IMR-90 (cell line): ENCODE measurements around the gene KAT2B. TPM values are rescaled to one million over a fixed set of nuclear protein-coding genes. Genes with fewer than 3 reads are reported as not detected.

Source experiments
- ATAC-seq: fragments of 200-7000 bp; cut with Tn5 transposase; 2 replicates; pipeline ENCODE4 v1.9.1; 2020; ENCODE audit warnings: low read depth, mild to moderate bottlenecking, moderate library complexity
- BruUV-seq: library from RNA; stranded (reverse); fragments of 400-500 nt; replicated peaks from 2 replicates; lab custom pipeline; 2021; lab: Mats Ljungman, UMichigan
- CTCF ChIA-PET: fragments of 300-600 bp; formaldehyde crosslinking; extraction: SDS; loops from one replicate; lab custom pipeline; 2021; ENCODE audit warnings: antibody characterized with exemption; lab: Yijun Ruan, JAX
- POLR2A ChIA-PET: fragments of 300-600 bp; sonication (Branson Sonifier 250); formaldehyde crosslinking; loops from one replicate; lab custom pipeline; 2022; ENCODE audit warnings: antibody characterized with exemption; ENCODE audit not compliant: unreplicated experiment; lab: Charles Lee
- DNase-seq: peaks from one replicate; pipeline ENCODE4 v3.0.0; 2013
- H2AFZ ChIP-seq: replicated peaks from 2 replicates; pipeline ENCODE3; 2013; ENCODE audit warnings: low read length, mild to moderate bottlenecking; ENCODE audit not compliant: poor library complexity
- H2AK5ac ChIP-seq: 2 replicates; pipeline ENCODE4 v1.6.1; 2013; ENCODE audit warnings: low read depth, low read length, inconsistent platforms
- H2AK9ac ChIP-seq: replicated peaks from 2 replicates; pipeline ENCODE3; 2013; ENCODE audit warnings: mild to moderate bottlenecking, low read depth, low read length, moderate library complexity; ENCODE audit not compliant: poor library complexity
- H2BK120ac ChIP-seq: 2 replicates; pipeline ENCODE4 v1.6.1; 2013; ENCODE audit warnings: low read depth, low read length, inconsistent platforms
- H2BK15ac ChIP-seq: 3 replicates; pipeline ENCODE4 v1.6.1; 2013; ENCODE audit warnings: low read depth, low read length, inconsistent platforms
- H2BK20ac ChIP-seq: 2 replicates; pipeline ENCODE4 v1.6.1; 2013; ENCODE audit warnings: low read depth, mild to moderate bottlenecking, inconsistent platforms, low read length, moderate library complexity
- H2BK5ac ChIP-seq: 2 replicates; pipeline ENCODE4 v1.6.1; 2013; ENCODE audit warnings: mild to moderate bottlenecking, low read depth, low read length, inconsistent platforms; ENCODE audit not compliant: poor library complexity, severe bottlenecking
- H3K14ac ChIP-seq: replicated peaks from 2 replicates; pipeline ENCODE4 v1.6.1; 2013; ENCODE audit warnings: low read depth, low read length, inconsistent platforms
- H3K18ac ChIP-seq: 2 replicates; pipeline ENCODE4 v1.6.1; 2013; ENCODE audit warnings: low read depth, low read length, control low read depth
- H3K23ac ChIP-seq: 2 replicates; pipeline ENCODE4 v1.6.1; 2013; ENCODE audit warnings: low read depth, low read length, inconsistent platforms
- H3K27ac ChIP-seq: 2 replicates; pipeline ENCODE4 v1.5.1; 2013; ENCODE audit warnings: mild to moderate bottlenecking, control low read depth, low read length; ENCODE audit not compliant: insufficient read depth
- H3K27me3 ChIP-seq: 2 replicates; pipeline ENCODE4 v1.6.1; 2013; ENCODE audit warnings: low read length; ENCODE audit not compliant: control insufficient read depth, insufficient read depth
- H3K36me3 ChIP-seq: 2 replicates; pipeline ENCODE4 v1.6.1; 2013; ENCODE audit warnings: low read length, mixed read lengths; ENCODE audit not compliant: control insufficient read depth, insufficient read depth
- H3K4ac ChIP-seq: 2 replicates; pipeline ENCODE4 v1.6.1; 2013; ENCODE audit warnings: low read depth, low read length, inconsistent platforms
- H3K4me1 ChIP-seq: 2 replicates; pipeline ENCODE4 v1.6.1; 2013; ENCODE audit warnings: low read length, mixed read lengths; ENCODE audit not compliant: control insufficient read depth, insufficient read depth
- H3K4me2 ChIP-seq: 2 replicates; pipeline ENCODE4 v1.6.1; 2013; ENCODE audit warnings: low read depth, mild to moderate bottlenecking, control low read depth, low read length, moderate library complexity
- H3K4me3 ChIP-seq: 2 replicates; pipeline ENCODE4 v1.5.1; 2013; ENCODE audit warnings: low read depth, mild to moderate bottlenecking, control low read depth, low read length, moderate library complexity; ENCODE audit not compliant: insufficient read depth
- H3K56ac ChIP-seq: 2 replicates; pipeline ENCODE4 v1.6.1; 2013; ENCODE audit warnings: low read length, inconsistent platforms; ENCODE audit not compliant: insufficient read depth; ENCODE audit errors: extremely low read depth
- H3K79me1 ChIP-seq, 2 experiments: 2 replicates each; pipeline ENCODE4 v1.6.1; 2013; ENCODE audit warnings: low read length in 2 of 2, inconsistent platforms in 1 of 2, low read depth in 1 of 2
- H3K9ac ChIP-seq: 2 replicates; pipeline ENCODE4 v1.6.1; 2013; ENCODE audit warnings: low read depth, low read length, control low read depth
- H3K9me1 ChIP-seq: 2 replicates; pipeline ENCODE4 v1.6.1; 2013; ENCODE audit warnings: low read length, inconsistent platforms; ENCODE audit not compliant: insufficient read depth
- H3K9me3 ChIP-seq: 2 replicates; pipeline ENCODE4 v1.6.1; 2013; ENCODE audit warnings: low read length; ENCODE audit not compliant: control insufficient read depth, insufficient read depth
- H4K20me1 ChIP-seq: 2 replicates; pipeline ENCODE4 v1.6.1; 2013; ENCODE audit warnings: low read length, inconsistent platforms; ENCODE audit not compliant: insufficient read depth
- H4K5ac ChIP-seq: 2 replicates; pipeline ENCODE4 v1.6.1; 2013; ENCODE audit warnings: mild to moderate bottlenecking, low read depth, low read length, control low read depth
- H4K8ac ChIP-seq, 2 experiments: 2 replicates each; pipeline ENCODE4 v1.6.1; 2013; ENCODE audit warnings: low read depth in 2 of 2, low read length in 2 of 2, control low read depth in 1 of 2, inconsistent platforms in 1 of 2
- H4K91ac ChIP-seq: 2 replicates; pipeline ENCODE4 v1.6.1; 2013; ENCODE audit warnings: low read depth, low read length, inconsistent platforms; ENCODE audit not compliant: insufficient read depth
- CEBPB ChIP-seq: IDR thresholded peaks from 2 replicates; pipeline ENCODE4 v1.6.1; 2012; ENCODE audit warnings: low read depth, low read length, improper control_type of control experiment
- CHD1 ChIP-seq: IDR thresholded peaks from 2 replicates; pipeline ENCODE4 v1.6.1; 2012; ENCODE audit warnings: low read depth, low read length, improper control_type of control experiment
- CTCF ChIP-seq: conservative IDR thresholded peaks from 2 replicates; pipeline ENCODE4 v1.5.1; 2012; ENCODE audit warnings: mild to moderate bottlenecking, low read depth, low read length, improper control_type of control experiment
- ELK1 ChIP-seq: fragments of 150-350 bp; IDR thresholded peaks from 2 replicates; pipeline ENCODE4 v1.6.1; 2016; ENCODE audit warnings: low read depth, mild to moderate bottlenecking, low read length, moderate library complexity, borderline replicate concordance
- MAZ ChIP-seq: IDR thresholded peaks from 2 replicates; pipeline ENCODE4 v1.6.1; 2012; ENCODE audit warnings: low read depth, mild to moderate bottlenecking, low read length, improper control_type of control experiment, moderate library complexity, borderline replicate concordance
- MXI1 ChIP-seq: IDR thresholded peaks from 2 replicates; pipeline ENCODE4 v1.6.1; 2012; ENCODE audit warnings: low read depth, mild to moderate bottlenecking, low read length, moderate library complexity, borderline replicate concordance
- NFE2L2 ChIP-seq: fragments of 150-350 bp; IDR thresholded peaks from 2 replicates; pipeline ENCODE4 v1.6.1; 2016; ENCODE audit warnings: low read depth, mild to moderate bottlenecking, low read length
- POLR2A ChIP-seq: IDR thresholded peaks from 2 replicates; pipeline ENCODE4 v1.6.1; 2012; ENCODE audit warnings: mild to moderate bottlenecking, low read depth, low read length
- RAD21 ChIP-seq: IDR thresholded peaks from 2 replicates; pipeline ENCODE4 v1.6.1; 2012; ENCODE audit warnings: low read length, improper control_type of control experiment
- RCOR1 ChIP-seq: IDR thresholded peaks from 2 replicates; pipeline ENCODE4 v1.6.1; 2012; ENCODE audit warnings: mild to moderate bottlenecking, low read length, improper control_type of control experiment; ENCODE audit not compliant: insufficient replicate concordance
- RFX5 ChIP-seq: IDR thresholded peaks from 2 replicates; pipeline ENCODE4 v1.8.0; 2012; ENCODE audit warnings: low read depth, mild to moderate bottlenecking, low read length, moderate library complexity
- SMC3 ChIP-seq: fragments of 150-350 bp; IDR thresholded peaks from 2 replicates; pipeline ENCODE4 v1.6.1; 2016; ENCODE audit warnings: low read depth, mild to moderate bottlenecking, antibody characterized with exemption, low read length, moderate library complexity
- USF2 ChIP-seq: fragments of 150-350 bp; IDR thresholded peaks from 2 replicates; pipeline ENCODE4 v1.6.1; 2017; ENCODE audit warnings: mild to moderate bottlenecking, antibody characterized with exemption, low read length, low read depth
- WGBS, 2 experiments: methylation state at CpG; one replicate each; pipeline versions ENCODE4 v1.1.5 to v1.1.7; 2013; ENCODE audit warnings: missing lambda C conversion rate in 2 of 2; ENCODE audit not compliant: insufficient read length in 1 of 2; ENCODE audit errors: extremely low coverage in 2 of 2; 5-methylcytosine and 5-hydroxymethylcytosine counted together
- dilution Hi-C: fragments of 300-500 bp; cut with HindIII; formaldehyde crosslinking; loops from one replicate; pipeline ENCODE4 v1.14.3; 2018; ENCODE audit warnings: low sequenced_read_pairs; ENCODE audit not compliant: unreplicated experiment
- in situ Hi-C: fragments of 300-500 bp; cut with MboI; formaldehyde crosslinking; loops from 3 replicates; pipeline ENCODE4 v1.14.3; 2019; ENCODE audit warnings: low sequenced_read_pairs, inconsistent platforms, mixed read lengths
- intact Hi-C: fragments of 100-400 bp; cut with micrococcal nuclease; formaldehyde crosslinking; loops from 2 replicates; pipeline ENCODE4 v1.10.0; 2022
- polyA plus RNA-seq, 3 experiments: library from polyadenylated mRNA; depleted of rRNA; stranded (reverse); fragments of >200 nt; gene quantifications; 2 replicates each; pipeline ENCODE4 v1.2.3, GENCODE V29; 2012; ENCODE audit warnings: low replicate concordance in 1 of 3
- total RNA-seq: library from RNA; depleted of rRNA; stranded (reverse); fragments of >200 nt; gene quantifications from 2 replicates; pipeline ENCODE4 v1.2.3, GENCODE V29; 2012

KAT2B gene
- total and polyA plus RNA-seq, 2 of the 4 experiments (the other 2 are of a cell fraction), result 2.0 to 2.2 TPM

- POLR2A ChIA-PET, result no interaction called here
- no peak overlapping the region for H3K9ac ChIP-seq
- no peak overlapping the region for H4K91ac ChIP-seq
- in situ Hi-C loops, result no loop called here
- no peaks in the 10 kb centered on the region for H3K4me1 ChIP-seq
- TF ChIP-seq MAZ (no peak), CTCF (no peak), ELK1 (no peak), RCOR1 (no peak), CHD1 (no peak), SMC3 (no peak), USF2 (no peak), RFX5 (no peak), CEBPB (no peak), MXI1 (no peak), NFE2L2 (no peak), RAD21 (no peak), POLR2A (no peak)
- no peak overlapping the region for H2BK5ac ChIP-seq
- H3K27me3 ChIP-seq, result no peaks in the 10 kb centered on the region
- intact Hi-C loops, result no loop called here
- peaks cover 3% of the 10 kb centered on the region; the same call in 1 of the 2 replicates for H3K9me1 ChIP-seq
- no TSS peak for BruUV-seq
- no peak overlapping the region for H3K56ac ChIP-seq
- ATAC-seq (no peak), DNase-seq (no peak)
- no peak overlapping the region for H4K5ac ChIP-seq
- no peak overlapping the region for H2AK9ac ChIP-seq
- no peak overlapping the region for H3K23ac ChIP-seq
- no peak overlapping the region for H2BK15ac ChIP-seq
- H3K4me2 ChIP-seq, result no peak overlapping the region
- H2BK20ac ChIP-seq, result no peak overlapping the region
- no peak overlapping the region for H3K27ac ChIP-seq
- no peaks in the 10 kb centered on the region for H3K79me1 ChIP-seq
- no peak overlapping the region for H3K4ac ChIP-seq
- H2AK5ac ChIP-seq, result no peak overlapping the region
- no peak overlapping the region for H3K18ac ChIP-seq
- CTCF ChIA-PET, result interaction anchor here (0.5 to 2.1 kb wide), 2 partner anchors 12 to 53 kb away, joined by 3 to 4 read pairs; no protein-coding TSS in a partner anchor
- no peak overlapping the region for H3K4me3 ChIP-seq
- H4K20me1 ChIP-seq, result no peaks in the 10 kb centered on the region
- H3K9me3 ChIP-seq, result no peaks in the 10 kb centered on the region
- H3K14ac ChIP-seq, result no peak overlapping the region
- 100% methylated on average over 1 of the region's 2 CpGs; no CpG with 5 or more reads in 1 of the 2 experiments for WGBS, 2 experiments
- H4K8ac ChIP-seq, result no peak overlapping the region
- H2BK120ac ChIP-seq, result no peak overlapping the region
- no peak overlapping the region for H2AFZ ChIP-seq
- dilution Hi-C loops, result no loop called here
- no peaks in the 10 kb centered on the region for H3K36me3 ChIP-seq
These were observed 43.7 kb downstream of the KAT2B start for GRCh38 chr3:20083953-20084352.
